ENCODE data around the gene MOCS2.

MOCS2 gene

GRCh38 chr5:53089481-53089991 is 20.0 kb downstream of the MOCS2 start:
- Mint-ChIP-seq H3K36me3 (ENCODE audit: insufficient read depth) (no peaks in the 10 kb centered on the region), H3K27me3 (no peaks in the 10 kb centered on the region), H3K9me3 (no peaks in the 10 kb centered on the region), H3K4me3 (no peak overlapping the region), H3K27ac (ENCODE audit: low read depth) (no peak overlapping the region), H3K4me1 (no peaks in the 10 kb centered on the region)
- DNase-seq (ENCODE audit: low spot score in 2 of 2) (no peak), ATAC-seq (replicated peaks; ENCODE audit: extremely low read depth, poor library complexity, severe bottlenecking) (no peak)

- Mint-ChIP-seq H3K27me3 (peaks cover 3% of the 10 kb centered on the region), H3K27ac (ENCODE audit: low read depth) (no peak overlapping the region), H3K36me3 (ENCODE audit: insufficient read depth) (no peaks in the 10 kb centered on the region), H3K4me3 (no peak overlapping the region), H3K9me3 (no peaks in the 10 kb centered on the region), H3K4me1 (no peaks in the 10 kb centered on the region)
- ATAC-seq (replicated peaks; ENCODE audit: extremely low read depth, poor library complexity, severe bottlenecking), result no peak
- no peak for DNase-seq (ENCODE audit: low spot score in 2 of 2)
These were observed 21.9 kb downstream of the MOCS2 start for GRCh38 chr5:53087621-53088121.

- no peak for ATAC-seq (replicated peaks; ENCODE audit: extremely low read depth, poor library complexity, severe bottlenecking)
- Mint-ChIP-seq H3K27me3 (peaks cover 8% of the 10 kb centered on the region), H3K9me3 (no peaks in the 10 kb centered on the region), H3K4me1 (no peaks in the 10 kb centered on the region), H3K27ac (ENCODE audit: low read depth) (no peak overlapping the region), H3K4me3 (no peak overlapping the region), H3K36me3 (ENCODE audit: insufficient read depth) (no peaks in the 10 kb centered on the region)
- no peak for DNase-seq (ENCODE audit: low spot score in 2 of 2)
These were observed 22.4 kb downstream of the MOCS2 start for GRCh38 chr5:53087171-53087570.

- Mint-ChIP-seq H3K9me3 (no peaks in the 10 kb centered on the region), H3K27ac (ENCODE audit: low read depth) (no peak overlapping the region), H3K4me3 (no peak overlapping the region), H3K27me3 (peaks cover 15% of the 10 kb centered on the region), H3K4me1 (no peaks in the 10 kb centered on the region), H3K36me3 (ENCODE audit: insufficient read depth) (no peaks in the 10 kb centered on the region)
- DNase-seq (ENCODE audit: low spot score in 2 of 2) (no peak), ATAC-seq (replicated peaks; ENCODE audit: extremely low read depth, poor library complexity, severe bottlenecking) (no peak)
These were observed 24.9 kb downstream of the MOCS2 start for GRCh38 chr5:53084546-53085255.

- H3K36me3 Mint-ChIP-seq (ENCODE audit: insufficient read depth), result no peaks in the 10 kb centered on the region
- no peak for ATAC-seq (replicated peaks; ENCODE audit: extremely low read depth, poor library complexity, severe bottlenecking)
- H3K9me3 Mint-ChIP-seq, result no peaks in the 10 kb centered on the region
- no peaks in the 10 kb centered on the region for H3K4me1 Mint-ChIP-seq
- peaks cover 15% of the 10 kb centered on the region for H3K27me3 Mint-ChIP-seq
- DNase-seq (ENCODE audit: low spot score in 2 of 2), result no peak
- H3K4me3 Mint-ChIP-seq, result no peak overlapping the region
- H3K27ac Mint-ChIP-seq (ENCODE audit: low read depth), result no peak overlapping the region
These were observed 25.6 kb downstream of the MOCS2 start for GRCh38 chr5:53083927-53084326.

- Mint-ChIP-seq H3K27ac (ENCODE audit: low read depth) (no peak overlapping the region), H3K36me3 (ENCODE audit: insufficient read depth) (no peaks in the 10 kb centered on the region), H3K27me3 (peaks cover 15% of the 10 kb centered on the region), H3K4me1 (no peaks in the 10 kb centered on the region), H3K9me3 (no peaks in the 10 kb centered on the region), H3K4me3 (no peak overlapping the region)
- no peak for ATAC-seq (replicated peaks; ENCODE audit: extremely low read depth, poor library complexity, severe bottlenecking)
- no peak for DNase-seq (ENCODE audit: low spot score in 2 of 2)
These were observed 29.3 kb downstream of the MOCS2 start for GRCh38 chr5:53080271-53080670.

GRCh38 chr5:53076014-53076583 is 33.5 kb downstream of the MOCS2 start:
- Mint-ChIP-seq H3K27me3 (peaks cover 12% of the 10 kb centered on the region), H3K9me3 (no peaks in the 10 kb centered on the region), H3K36me3 (ENCODE audit: insufficient read depth) (no peaks in the 10 kb centered on the region), H3K27ac (ENCODE audit: low read depth) (no peak overlapping the region), H3K4me3 (no peak overlapping the region), H3K4me1 (no peaks in the 10 kb centered on the region)
- DNase-seq (ENCODE audit: low spot score in 2 of 2) (no peak), ATAC-seq (replicated peaks; ENCODE audit: extremely low read depth, poor library complexity, severe bottlenecking) (no peak)

GRCh38 chr5:53073348-53073747 is 36.2 kb downstream of the MOCS2 start:
- no peaks in the 10 kb centered on the region for H3K36me3 Mint-ChIP-seq (ENCODE audit: insufficient read depth)
- peaks cover 12% of the 10 kb centered on the region for H3K27me3 Mint-ChIP-seq
- no peak overlapping the region for H3K4me3 Mint-ChIP-seq
- no peak overlapping the region for H3K27ac Mint-ChIP-seq (ENCODE audit: low read depth)
- ATAC-seq (replicated peaks; ENCODE audit: extremely low read depth, poor library complexity, severe bottlenecking), result no peak
- DNase-seq (ENCODE audit: low spot score in 2 of 2), result no peak
- no peaks in the 10 kb centered on the region for H3K9me3 Mint-ChIP-seq
- no peaks in the 10 kb centered on the region for H3K4me1 Mint-ChIP-seq

- Mint-ChIP-seq H3K27me3 (peaks cover 12% of the 10 kb centered on the region), H3K36me3 (ENCODE audit: insufficient read depth) (no peaks in the 10 kb centered on the region), H3K27ac (ENCODE audit: low read depth) (no peak overlapping the region), H3K4me3 (no peak overlapping the region), H3K9me3 (no peaks in the 10 kb centered on the region), H3K4me1 (no peaks in the 10 kb centered on the region)
- DNase-seq (ENCODE audit: low spot score in 2 of 2), result no peak
- ATAC-seq (replicated peaks; ENCODE audit: extremely low read depth, poor library complexity, severe bottlenecking), result no peak
These were observed 37.8 kb downstream of the MOCS2 start for GRCh38 chr5:53071738-53072137.

- Mint-ChIP-seq H3K4me3 (no peak overlapping the region), H3K36me3 (ENCODE audit: insufficient read depth) (no peaks in the 10 kb centered on the region)
- no peak for ATAC-seq (replicated peaks; ENCODE audit: extremely low read depth, poor library complexity, severe bottlenecking)
These were observed 38.3 kb downstream of the MOCS2 start for GRCh38 chr5:53071298-53071697.

GRCh38 chr5:53069626-53070025 is 39.9 kb downstream of the MOCS2 start:
- ATAC-seq (replicated peaks; ENCODE audit: extremely low read depth, poor library complexity, severe bottlenecking), result no peak
- peaks cover 12% of the 10 kb centered on the region for H3K27me3 Mint-ChIP-seq
- H3K36me3 Mint-ChIP-seq (ENCODE audit: insufficient read depth), result no peaks in the 10 kb centered on the region
- DNase-seq (ENCODE audit: low spot score in 2 of 2), result no peak
- no peak overlapping the region for H3K4me3 Mint-ChIP-seq
- H3K4me1 Mint-ChIP-seq, result no peaks in the 10 kb centered on the region
- H3K9me3 Mint-ChIP-seq, result no peaks in the 10 kb centered on the region
- H3K27ac Mint-ChIP-seq (ENCODE audit: low read depth), result no peak overlapping the region

More at GRCh38 chr5:53071298-53071697, 38.3 kb downstream of the MOCS2 start:
- Mint-ChIP-seq H3K4me1 (no peaks in the 10 kb centered on the region), H3K9me3 (no peaks in the 10 kb centered on the region), H3K27ac (ENCODE audit: low read depth) (no peak overlapping the region), H3K27me3 (peaks cover 12% of the 10 kb centered on the region)
- no peak for DNase-seq (ENCODE audit: low spot score in 2 of 2)

GRCh38 chr5:53068291-53068836 is 41.2 kb downstream of the MOCS2 start:
- DNase-seq (ENCODE audit: low spot score in 2 of 2) (no peak), ATAC-seq (replicated peaks; ENCODE audit: extremely low read depth, poor library complexity, severe bottlenecking) (no peak)
- H3K4me3 Mint-ChIP-seq, result no peak overlapping the region
- no peaks in the 10 kb centered on the region for H3K9me3 Mint-ChIP-seq
- peaks cover 7% of the 10 kb centered on the region for H3K27me3 Mint-ChIP-seq
- no peaks in the 10 kb centered on the region for H3K36me3 Mint-ChIP-seq (ENCODE audit: insufficient read depth)
- H3K27ac Mint-ChIP-seq (ENCODE audit: low read depth), result no peak overlapping the region
- no peaks in the 10 kb centered on the region for H3K4me1 Mint-ChIP-seq

GRCh38 chr5:53067641-53068040 is 41.9 kb downstream of the MOCS2 start:
- no peak for ATAC-seq (replicated peaks; ENCODE audit: extremely low read depth, poor library complexity, severe bottlenecking)
- H3K4me1 Mint-ChIP-seq, result no peaks in the 10 kb centered on the region
- DNase-seq (ENCODE audit: low spot score in 2 of 2), result no peak
- no peaks in the 10 kb centered on the region for H3K9me3 Mint-ChIP-seq
- no peaks in the 10 kb centered on the region for H3K27me3 Mint-ChIP-seq
- no peaks in the 10 kb centered on the region for H3K36me3 Mint-ChIP-seq (ENCODE audit: insufficient read depth)
- no peak overlapping the region for H3K27ac Mint-ChIP-seq (ENCODE audit: low read depth)
- H3K4me3 Mint-ChIP-seq, result no peak overlapping the region

Data from central memory CD8-positive, alpha-beta T cell (primary cell).